PC-9 (cell line): ENCODE data around the gene FAM13B. TPM values are rescaled to one million over a fixed set of nuclear protein-coding genes. Genes with fewer than 3 reads are reported as not detected.

Experiments used
- BruUV-seq: library from RNA; stranded (reverse); fragments of 400-500 nt; replicated peaks from 2 replicates; lab custom pipeline; 2021; lab: Mats Ljungman, UMichigan
- CTCF ChIA-PET: fragments of 300-600 bp; sonication (Branson Sonifier 250); formaldehyde crosslinking; loops from one replicate; lab custom pipeline; 2022; ENCODE audit warnings: antibody characterized with exemption; lab: Charles Lee
- POLR2A ChIA-PET: fragments of 300-600 bp; sonication (Branson Sonifier 250); formaldehyde crosslinking; loops from one replicate; lab custom pipeline; 2022; ENCODE audit warnings: antibody characterized with exemption; ENCODE audit not compliant: unreplicated experiment; lab: Charles Lee
- DNase-seq, 2 experiments: peaks; one replicate each; pipeline versions ENCODE4 v3.0.0 to v3.0.0-alpha.2; 2015 to 2022; ENCODE audit warnings: mixed read lengths in 1 of 2
- H2AFZ ChIP-seq: fragments of 200-600 bp; sonication (generic); 2 replicates; pipeline ENCODE4 v1.8.1; 2017; ENCODE audit warnings: antibody characterized with exemption
- H3F3A ChIP-seq: fragments of 200-600 bp; sonication (generic); 2 replicates; pipeline ENCODE4 v1.8.1; 2017; ENCODE audit warnings: antibody characterized with exemption, mild to moderate bottlenecking, low read depth; ENCODE audit not compliant: insufficient read depth
- H3K27ac ChIP-seq: fragments of 200-600 bp; sonication (generic); 2 replicates; pipeline ENCODE4 v1.6.1; 2016; ENCODE audit warnings: mixed run types
- H3K27me3 ChIP-seq: fragments of 200-600 bp; sonication (generic); 2 replicates; pipeline ENCODE4 v1.6.1; 2016; ENCODE audit warnings: low read depth, mixed run types; ENCODE audit not compliant: insufficient read depth
- H3K36me3 ChIP-seq: fragments of 200-600 bp; sonication (generic); 2 replicates; pipeline ENCODE4 v1.6.1; 2016; ENCODE audit warnings: low read depth, mixed run types
- H3K4me1 ChIP-seq: fragments of 200-600 bp; sonication (generic); replicated peaks from 2 replicates; pipeline ENCODE4 v1.6.1; 2016; ENCODE audit warnings: mixed run types; ENCODE audit not compliant: insufficient read depth
- H3K4me2 ChIP-seq: fragments of 200-600 bp; sonication (generic); 2 replicates; pipeline ENCODE4 v1.6.1; 2017; ENCODE audit warnings: mixed run types
- H3K4me3 ChIP-seq: fragments of 200-600 bp; sonication (generic); 2 replicates; pipeline ENCODE4 v1.6.1; 2016; ENCODE audit warnings: mixed run types
- H3K79me2 ChIP-seq: fragments of 200-600 bp; sonication (generic); 2 replicates; pipeline ENCODE4 v1.6.1; 2017; ENCODE audit warnings: low read depth, mixed run types
- H3K9me2 ChIP-seq: fragments of 200-600 bp; sonication (generic); 2 replicates; pipeline ENCODE4 v1.8.1; 2017; ENCODE audit warnings: mild to moderate bottlenecking; ENCODE audit not compliant: insufficient read depth
- H3K9me3 ChIP-seq: fragments of 200-600 bp; sonication (generic); 2 replicates; pipeline ENCODE4 v1.8.1; 2016; ENCODE audit warnings: low read depth; ENCODE audit not compliant: insufficient read depth
- H4K20me1 ChIP-seq: fragments of 200-600 bp; sonication (generic); 2 replicates; pipeline ENCODE4 v1.8.1; 2017; ENCODE audit not compliant: insufficient read depth
- CTCF ChIP-seq: fragments of 200-600 bp; sonication (generic); conservative IDR thresholded peaks from 2 replicates; pipeline ENCODE4 v1.6.1; 2017; ENCODE audit warnings: mixed run types, antibody characterized with exemption, mild to moderate bottlenecking, moderate library complexity
- EZH2 ChIP-seq: fragments of 200-600 bp; sonication (generic); IDR thresholded peaks from 2 replicates; pipeline ENCODE4 v1.8.0; 2017; ENCODE audit warnings: antibody characterized with exemption, low read depth
- intact Hi-C: fragments of 100-400 bp; cut with micrococcal nuclease; formaldehyde crosslinking; loops from one replicate; pipeline ENCODE4 v1.10.0; 2022; ENCODE audit not compliant: unreplicated experiment
- total RNA-seq: library from RNA; stranded (reverse); gene quantifications from 2 replicates; pipeline ENCODE4 v1.2.3, GENCODE V29; 2021

The FAM13B gene
- total RNA-seq, 1 experiment from 2014 or later = 25.1 TPM

GRCh38 chr5:138037907-138038633 lies 5.2 kb upstream of the FAM13B start:
- intact Hi-C loops = no loop called here

GRCh38 chr5:138037271-138037670 lies 4.4 kb upstream of the FAM13B start:
- no peak for DNase-seq
- peaks cover 6% of the 10 kb centered on the region for H3K79me2 ChIP-seq
- no peaks in the 10 kb centered on the region for H4K20me1 ChIP-seq
- no peak for TF ChIP-seq EZH2
- no peak for TF ChIP-seq CTCF
- H3K36me3 ChIP-seq = no peaks in the 10 kb centered on the region
- ChIA-PET CTCF (no interaction called here), POLR2A (no interaction called here)
- H3K4me3 ChIP-seq = no peak overlapping the region
- no peak overlapping the region for H3K4me2 ChIP-seq
- peaks cover 11% of the 10 kb centered on the region; the same call in 1 of the 2 replicates for H3F3A ChIP-seq
- intact Hi-C loops = no loop called here
- H3K27me3 ChIP-seq = no peaks in the 10 kb centered on the region
- H3K9me2 ChIP-seq = no peaks in the 10 kb centered on the region
- H3K4me1 ChIP-seq = peaks cover 11% of the 10 kb centered on the region
- H2AFZ ChIP-seq = no peak overlapping the region
- no peak overlapping the region for H3K27ac ChIP-seq
- no peaks in the 10 kb centered on the region for H3K9me3 ChIP-seq
- no TSS peak for BruUV-seq

More at GRCh38 chr5:138037907-138038633, 5.2 kb upstream of the FAM13B start:
- ChIA-PET CTCF (no interaction called here), POLR2A (no interaction called here)
- BruUV-seq = no TSS peak
- peaks cover 11% of the 10 kb centered on the region for H3K4me1 ChIP-seq
- no peak for TF ChIP-seq CTCF
- TF ChIP-seq EZH2 = no peak
- H2AFZ ChIP-seq = no peak overlapping the region
- no peaks in the 10 kb centered on the region for H3K9me3 ChIP-seq
- no peak for DNase-seq
- no peaks in the 10 kb centered on the region for H3K9me2 ChIP-seq
- H3K36me3 ChIP-seq = no peaks in the 10 kb centered on the region
- 0 out of 2 replicates have a peak, but pooled peaks cover 5% of the 10 kb centered on the region for H3F3A ChIP-seq
- no peak overlapping the region for H3K4me3 ChIP-seq
- H3K4me2 ChIP-seq = no peak overlapping the region
- H3K27me3 ChIP-seq = no peaks in the 10 kb centered on the region
- no peak overlapping the region for H3K27ac ChIP-seq
- H4K20me1 ChIP-seq = no peaks in the 10 kb centered on the region
- H3K79me2 ChIP-seq = 0 out of 2 replicates have a peak, but pooled peaks cover 5% of the 10 kb centered on the region

- H3K4me2 ChIP-seq = no peak overlapping the region
- intact Hi-C loops = loop anchor here (1.0 kb wide), 2 partner anchors 32 to 97 kb away; no protein-coding TSS in a partner anchor
- no peaks in the 10 kb centered on the region for H3K9me2 ChIP-seq
- H4K20me1 ChIP-seq = peaks cover 12% of the 10 kb centered on the region
- H3K79me2 ChIP-seq = peaks cover 20% of the 10 kb centered on the region
- BruUV-seq = no TSS peak
- H3K4me3 ChIP-seq = no peak overlapping the region
- H3K9me3 ChIP-seq = no peaks in the 10 kb centered on the region
- no peak overlapping the region for H2AFZ ChIP-seq
- H3K27me3 ChIP-seq = no peaks in the 10 kb centered on the region
- CTCF ChIA-PET = interaction anchor here (0.6 to 1.8 kb wide), 7 partner anchors 10 to 285 kb away, joined by 3 to 9 read pairs (median 4); no protein-coding TSS in a partner anchor
- no peaks in the 10 kb centered on the region for H3K36me3 ChIP-seq
- TF ChIP-seq EZH2 = no peak
- peak; percentile 87 for TF ChIP-seq CTCF
- POLR2A ChIA-PET = interaction anchor here (0.5 kb wide), 1 partner anchor 163 kb away, joined by 3 read pairs; no protein-coding TSS in a partner anchor
- DNase-seq = peak; percentile 55 to 79
- peaks cover 20% of the 10 kb centered on the region for H3K4me1 ChIP-seq
- no peak overlapping the region for H3K27ac ChIP-seq
- peaks cover 21% of the 10 kb centered on the region for H3F3A ChIP-seq
These were observed 3.0 kb upstream of the FAM13B start for GRCh38 chr5:138035605-138036537.
